ENCODE results near the gene PAQR6.

The PAQR6 gene

GRCh38 chr1:156232201-156232894 lies 15.5 kb downstream of the PAQR6 start:
- peaks cover 10% of the 10 kb centered on the region; the same call in 1 of the 2 replicates for H3K79me2 ChIP-seq (ENCODE audit: low read length)
- no peaks in the 10 kb centered on the region for H3K9me3 ChIP-seq (replicated peaks; ENCODE audit: insufficient read depth, low read length)
- no peaks in the 10 kb centered on the region for H4K20me1 ChIP-seq (ENCODE audit: insufficient read depth, low read length)
- H3K36me3 ChIP-seq (replicated peaks; ENCODE audit: insufficient read depth, low read length), result peaks cover 4% of the 10 kb centered on the region; the same call in 1 of the 2 replicates
- TF ChIP-seq CTCF (IDR thresholded peaks at IDR 0.05; ENCODE audit: low read length) (no peak), EZH2phosphoT487 (IDR thresholded peaks at IDR 0.05; ENCODE audit: low read length) (no peak), EZH2 (optimal IDR thresholded peaks at IDR 0.05; ENCODE audit: low read depth, low read length) (no peak)
- H2AFZ ChIP-seq (ENCODE audit: low read length), result no peak overlapping the region
- no peaks in the 10 kb centered on the region for H3K27me3 ChIP-seq (replicated peaks; ENCODE audit: insufficient read depth, low read length)
- no peak overlapping the region for H3K9ac ChIP-seq (ENCODE audit: low read length)
- H3K4me1 ChIP-seq (ENCODE audit: low read length), result peaks cover 16% of the 10 kb centered on the region
- H3F3A ChIP-seq (ENCODE audit: insufficient read depth, low read length), result peaks cover 11% of the 10 kb centered on the region
- H3K4me2 ChIP-seq (ENCODE audit: low read depth, low read length), result no peak overlapping the region
- DNase-seq, result no peak
- H3K4me3 ChIP-seq (ENCODE audit: low read length), result no peak overlapping the region
- no peaks in the 10 kb centered on the region for H3K9me2 ChIP-seq (replicated peaks; ENCODE audit: insufficient read depth, low read length)
- H3K27ac ChIP-seq (ENCODE audit: low read length), result no peak overlapping the region

GRCh38 chr1:156230473-156230837 lies 17.4 kb downstream of the PAQR6 start:
- Histone ChIP-seq H3K27me3 (replicated peaks; ENCODE audit: insufficient read depth, low read length) (no peaks in the 10 kb centered on the region), H3K4me1 (ENCODE audit: low read length) (peaks cover 27% of the 10 kb centered on the region), H4K20me1 (ENCODE audit: insufficient read depth, low read length) (no peaks in the 10 kb centered on the region), H3K9me3 (replicated peaks; ENCODE audit: insufficient read depth, low read length) (no peaks in the 10 kb centered on the region), H3K9ac (ENCODE audit: low read length) (no peak overlapping the region), H3K9me2 (replicated peaks; ENCODE audit: insufficient read depth, low read length) (no peaks in the 10 kb centered on the region), H2AFZ (ENCODE audit: low read length) (no peak overlapping the region), H3K27ac (ENCODE audit: low read length) (no peak overlapping the region), H3K36me3 (replicated peaks; ENCODE audit: insufficient read depth, low read length) (no peaks in the 10 kb centered on the region), H3K4me2 (ENCODE audit: low read depth, low read length) (no peak overlapping the region), H3K79me2 (ENCODE audit: low read length) (peaks cover 10% of the 10 kb centered on the region; the same call in 1 of the 2 replicates), H3K4me3 (ENCODE audit: low read length) (no peak overlapping the region), H3F3A (ENCODE audit: insufficient read depth, low read length) (peaks cover 29% of the 10 kb centered on the region)
- TF ChIP-seq CTCF (IDR thresholded peaks at IDR 0.05; ENCODE audit: low read length), result no peak
- TF ChIP-seq EZH2phosphoT487 (IDR thresholded peaks at IDR 0.05; ENCODE audit: low read length), result no peak
- no peak for TF ChIP-seq EZH2 (optimal IDR thresholded peaks at IDR 0.05; ENCODE audit: low read depth, low read length)
- DNase-seq, result no peak

- TF ChIP-seq EZH2phosphoT487 (IDR thresholded peaks at IDR 0.05; ENCODE audit: low read length), result no peak
- no peak for TF ChIP-seq EZH2 (optimal IDR thresholded peaks at IDR 0.05; ENCODE audit: low read depth, low read length)
- TF ChIP-seq CTCF (IDR thresholded peaks at IDR 0.05; ENCODE audit: low read length), result no peak
- no peak overlapping the region for H3K9ac ChIP-seq (ENCODE audit: low read length)
Observed at GRCh38 chr1:156229809-156230472, 17.9 kb downstream of the PAQR6 start.

More at GRCh38 chr1:156229809-156230472, 17.9 kb downstream of the PAQR6 start:
- H3K27ac ChIP-seq (ENCODE audit: low read length), result no peak overlapping the region
- H3K79me2 ChIP-seq (ENCODE audit: low read length), result peaks cover 10% of the 10 kb centered on the region; the same call in 1 of the 2 replicates
- H2AFZ ChIP-seq (ENCODE audit: low read length), result no peak overlapping the region
- H3K4me1 ChIP-seq (ENCODE audit: low read length), result peaks cover 32% of the 10 kb centered on the region
- H3F3A ChIP-seq (ENCODE audit: insufficient read depth, low read length), result peaks cover 34% of the 10 kb centered on the region
- no peak overlapping the region for H3K4me2 ChIP-seq (ENCODE audit: low read depth, low read length)
- no peak for DNase-seq
- H3K9me2 ChIP-seq (replicated peaks; ENCODE audit: insufficient read depth, low read length), result no peaks in the 10 kb centered on the region
- no peaks in the 10 kb centered on the region for H3K9me3 ChIP-seq (replicated peaks; ENCODE audit: insufficient read depth, low read length)
- H4K20me1 ChIP-seq (ENCODE audit: insufficient read depth, low read length), result no peaks in the 10 kb centered on the region
- no peaks in the 10 kb centered on the region for H3K36me3 ChIP-seq (replicated peaks; ENCODE audit: insufficient read depth, low read length)
- no peak overlapping the region for H3K4me3 ChIP-seq (ENCODE audit: low read length)
- H3K27me3 ChIP-seq (replicated peaks; ENCODE audit: insufficient read depth, low read length), result no peaks in the 10 kb centered on the region
